GM18868 (cell line): Measurements from ENCODE around the gene MACROD2.

Source experiments
- ATAC-seq: cut with Tn5 transposase; IDR thresholded peaks from one replicate; pipeline ENCODE4 v1.9.1; 2021; ENCODE audit warnings: mild to moderate bottlenecking, moderate library complexity; ENCODE audit not compliant: unreplicated experiment

The MACROD2 gene

GRCh38 chr20:14568701-14569100, 573.4 kb downstream of the MACROD2 start:
- no peak for ATAC-seq

- no peak for ATAC-seq
Measured at GRCh38 chr20:14569641-14570040, 574.3 kb downstream of the MACROD2 start.

GRCh38 chr20:14570811-14571210, 575.5 kb downstream of the MACROD2 start:
- ATAC-seq, result no peak

GRCh38 chr20:14573676-14574075, 578.4 kb downstream of the MACROD2 start:
- ATAC-seq, result no peak

GRCh38 chr20:14576196-14576877, 581.0 kb downstream of the MACROD2 start:
- ATAC-seq, result no peak

- no peak for ATAC-seq
Measured at GRCh38 chr20:14580418-14581074, 585.2 kb downstream of the MACROD2 start.

- no peak for ATAC-seq
Measured at GRCh38 chr20:14581731-14582130, 586.4 kb downstream of the MACROD2 start.

GRCh38 chr20:14582855-14583254, 587.5 kb downstream of the MACROD2 start:
- no peak for ATAC-seq

- no peak for ATAC-seq
Measured at GRCh38 chr20:14583413-14583812, 588.1 kb downstream of the MACROD2 start.

GRCh38 chr20:14589383-14589782, 594.1 kb downstream of the MACROD2 start:
- ATAC-seq, result no peak

- ATAC-seq, result no peak
Measured at GRCh38 chr20:14595051-14595450, 599.7 kb downstream of the MACROD2 start.

GRCh38 chr20:14597206-14597715, 601.9 kb downstream of the MACROD2 start:
- ATAC-seq, result no peak

GRCh38 chr20:14599613-14600012, 604.3 kb downstream of the MACROD2 start:
- ATAC-seq, result no peak

GRCh38 chr20:14600527-14600926, 605.2 kb downstream of the MACROD2 start:
- no peak for ATAC-seq

GRCh38 chr20:14604143-14604542, 608.8 kb downstream of the MACROD2 start:
- no peak for ATAC-seq

- ATAC-seq, result no peak
Measured at GRCh38 chr20:14609328-14610221, 614.3 kb downstream of the MACROD2 start.

GRCh38 chr20:14611479-14611878, 616.2 kb downstream of the MACROD2 start:
- no peak for ATAC-seq

- ATAC-seq, result no peak
Measured at GRCh38 chr20:14612391-14612790, 617.1 kb downstream of the MACROD2 start.

- ATAC-seq, result no peak
Measured at GRCh38 chr20:14616003-14616402, 620.7 kb downstream of the MACROD2 start.

- ATAC-seq, result no peak
Measured at GRCh38 chr20:14617123-14617522, 621.8 kb downstream of the MACROD2 start.

- ATAC-seq, result no peak
Measured at GRCh38 chr20:14619411-14619810, 624.1 kb downstream of the MACROD2 start.
